ENCODE data around the gene PRDM12.

The PRDM12 gene

DNA sequence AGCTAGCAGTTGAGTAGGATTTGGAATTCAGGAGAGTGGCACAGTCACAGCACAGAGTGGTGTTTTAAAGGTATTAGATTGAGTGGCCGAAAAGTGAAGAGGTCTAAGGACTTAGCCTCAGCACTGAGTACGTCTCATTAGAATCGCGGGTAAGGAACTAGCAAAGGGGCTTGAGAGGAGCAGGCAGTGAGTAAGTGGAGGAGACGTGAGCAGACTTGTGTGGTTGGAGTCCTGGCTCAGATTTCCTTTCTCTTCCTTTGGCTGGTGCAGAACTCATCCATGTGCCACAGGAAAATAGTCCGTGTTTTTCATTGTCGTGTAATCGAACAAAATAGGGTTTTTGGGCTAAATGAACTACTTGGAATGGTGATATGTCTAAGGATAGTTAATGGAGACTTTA is 32.6 kb downstream of the PRDM12 start:
- FAIRE-seq (no peak), DNase-seq (ENCODE audit: insufficient read length, low spot score) (no peak)
- TF ChIP-seq, protein P1, sequence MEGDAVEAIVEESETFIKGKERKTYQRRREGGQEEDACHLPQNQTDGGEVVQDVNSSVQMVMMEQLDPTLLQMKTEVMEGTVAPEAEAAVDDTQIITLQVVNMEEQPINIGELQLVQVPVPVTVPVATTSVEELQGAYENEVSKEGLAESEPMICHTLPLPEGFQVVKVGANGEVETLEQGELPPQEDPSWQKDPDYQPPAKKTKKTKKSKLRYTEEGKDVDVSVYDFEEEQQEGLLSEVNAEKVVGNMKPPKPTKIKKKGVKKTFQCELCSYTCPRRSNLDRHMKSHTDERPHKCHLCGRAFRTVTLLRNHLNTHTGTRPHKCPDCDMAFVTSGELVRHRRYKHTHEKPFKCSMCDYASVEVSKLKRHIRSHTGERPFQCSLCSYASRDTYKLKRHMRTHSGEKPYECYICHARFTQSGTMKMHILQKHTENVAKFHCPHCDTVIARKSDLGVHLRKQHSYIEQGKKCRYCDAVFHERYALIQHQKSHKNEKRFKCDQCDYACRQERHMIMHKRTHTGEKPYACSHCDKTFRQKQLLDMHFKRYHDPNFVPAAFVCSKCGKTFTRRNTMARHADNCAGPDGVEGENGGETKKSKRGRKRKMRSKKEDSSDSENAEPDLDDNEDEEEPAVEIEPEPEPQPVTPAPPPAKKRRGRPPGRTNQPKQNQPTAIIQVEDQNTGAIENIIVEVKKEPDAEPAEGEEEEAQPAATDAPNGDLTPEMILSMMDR (IDR thresholded peaks at IDR 0.05; ENCODE audit: insufficient read depth, missing control alignments), result no peak

GRCh38 chr9:130698514-130698913 is 34.1 kb downstream of the PRDM12 start:
- TF ChIP-seq, protein P1 (IDR thresholded peaks at IDR 0.05; ENCODE audit: insufficient read depth, missing control alignments), result no peak
- DNase-seq (ENCODE audit: insufficient read length, low spot score) (no peak), FAIRE-seq (no peak)

DNA sequence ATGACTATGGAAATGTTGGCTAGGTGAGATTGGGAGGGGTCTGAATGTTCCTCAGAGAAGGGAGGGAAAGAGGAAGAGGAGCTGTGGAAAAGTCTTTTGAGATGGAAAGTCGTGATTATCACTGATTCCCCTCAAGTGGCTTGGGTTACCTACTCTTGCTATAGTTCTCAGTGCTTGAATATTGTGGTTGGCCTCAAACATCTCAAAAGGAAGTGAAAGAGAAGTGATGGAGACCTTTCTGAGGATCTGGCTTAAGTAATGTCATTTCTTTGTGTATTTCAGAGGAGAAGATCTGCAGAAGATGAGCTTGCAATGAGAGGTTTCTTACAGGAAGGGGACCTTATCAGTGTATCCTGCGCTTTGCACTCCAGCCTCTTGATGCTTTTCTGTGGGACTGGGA is 34.7 kb downstream of the PRDM12 start:
- DNase-seq (ENCODE audit: insufficient read length, low spot score) (no peak), FAIRE-seq (no peak)
- TF ChIP-seq, protein P1 (IDR thresholded peaks at IDR 0.05; ENCODE audit: insufficient read depth, missing control alignments), result no peak

GRCh38 chr9:130701059-130702022 is 36.9 kb downstream of the PRDM12 start:
- DNase-seq (ENCODE audit: insufficient read length, low spot score), result no peak
- FAIRE-seq, result no peak
- TF ChIP-seq, protein P1 (IDR thresholded peaks at IDR 0.05; ENCODE audit: insufficient read depth, missing control alignments), result peak; percentile 90

DNA sequence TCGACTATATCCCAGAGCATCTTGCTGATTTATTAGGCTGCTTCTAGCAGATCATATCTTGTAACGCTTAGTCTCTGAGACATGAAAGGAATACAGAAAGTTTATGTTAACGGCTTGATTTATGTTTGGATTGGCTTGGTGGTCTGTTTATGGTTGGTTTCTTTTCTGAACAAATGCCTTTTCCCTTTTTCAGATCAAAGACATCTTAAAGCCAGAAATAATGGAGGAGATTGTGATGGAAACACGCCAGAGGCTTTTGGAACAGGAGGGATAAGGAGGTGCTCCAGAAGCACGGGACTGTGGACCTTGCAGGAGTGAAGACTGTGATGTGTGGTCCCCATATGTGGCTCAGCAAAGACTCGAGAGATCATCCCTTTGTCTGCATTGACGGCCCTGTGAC is 39.1 kb downstream of the PRDM12 start:
- TF ChIP-seq, protein P1 (IDR thresholded peaks at IDR 0.05; ENCODE audit: insufficient read depth, missing control alignments), result no peak
- DNase-seq (ENCODE audit: insufficient read length, low spot score), result no peak
- no peak for FAIRE-seq

- FAIRE-seq (no peak), DNase-seq (ENCODE audit: insufficient read length, low spot score) (no peak)
- TF ChIP-seq, protein P1 (IDR thresholded peaks at IDR 0.05; ENCODE audit: insufficient read depth, missing control alignments), result peak; percentile 82
These were observed 43.0 kb downstream of the PRDM12 start for GRCh38 chr9:130707225-130707976.

Measured in D721Med (cell line).